ENCODE results near the gene RRP15. TPM values are rescaled to one million over a fixed set of nuclear protein-coding genes. Genes with fewer than 3 reads are reported as not detected.

Gene RRP15
- total and polyA plus RNA-seq, 2 of the 8 experiments (the other 6 are each of a cell fraction or from before 2014, with no cell fraction given) = 3.7 to 52.8 TPM

DNA sequence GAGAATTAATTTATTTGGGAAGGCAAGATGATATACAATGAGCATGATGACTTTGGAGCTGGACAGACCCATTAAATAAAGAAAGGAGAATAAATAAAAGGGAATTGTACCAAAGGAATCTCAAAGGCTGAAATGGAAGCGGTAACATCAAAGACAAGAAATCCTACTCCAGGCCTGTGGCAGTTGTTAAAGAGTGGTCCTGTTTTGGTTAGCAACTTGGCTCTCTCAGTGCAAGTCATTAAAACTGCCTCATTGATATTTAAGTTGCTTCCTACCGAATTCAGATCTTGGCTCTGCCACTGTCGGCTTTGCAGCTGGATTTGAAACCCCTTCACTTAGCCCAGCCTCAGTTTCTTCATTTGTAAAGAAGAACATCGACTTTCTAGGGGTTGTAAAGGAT lies 70.2 kb downstream of the RRP15 start (continued):
- TF ChIP-seq SAP30 (IDR thresholded peaks at IDR 0.05; ENCODE audit: insufficient read depth, insufficient replicate concordance, low read length) = no peak
- TF ChIP-seq RNF2 (IDR thresholded peaks at IDR 0.05; ENCODE audit: borderline replicate concordance, low read depth, low read length, missing control alignments, poor library complexity, severe bottlenecking) = no peak
- no peak for TF ChIP-seq ZNF274 (IDR thresholded peaks at IDR 0.05; ENCODE audit: borderline replicate concordance, extremely low read depth, low read length)
- TF ChIP-seq POU5F1 (IDR thresholded peaks at IDR 0.05; ENCODE audit: low read depth, low read length) = no peak
- TF ChIP-seq, protein P1, sequence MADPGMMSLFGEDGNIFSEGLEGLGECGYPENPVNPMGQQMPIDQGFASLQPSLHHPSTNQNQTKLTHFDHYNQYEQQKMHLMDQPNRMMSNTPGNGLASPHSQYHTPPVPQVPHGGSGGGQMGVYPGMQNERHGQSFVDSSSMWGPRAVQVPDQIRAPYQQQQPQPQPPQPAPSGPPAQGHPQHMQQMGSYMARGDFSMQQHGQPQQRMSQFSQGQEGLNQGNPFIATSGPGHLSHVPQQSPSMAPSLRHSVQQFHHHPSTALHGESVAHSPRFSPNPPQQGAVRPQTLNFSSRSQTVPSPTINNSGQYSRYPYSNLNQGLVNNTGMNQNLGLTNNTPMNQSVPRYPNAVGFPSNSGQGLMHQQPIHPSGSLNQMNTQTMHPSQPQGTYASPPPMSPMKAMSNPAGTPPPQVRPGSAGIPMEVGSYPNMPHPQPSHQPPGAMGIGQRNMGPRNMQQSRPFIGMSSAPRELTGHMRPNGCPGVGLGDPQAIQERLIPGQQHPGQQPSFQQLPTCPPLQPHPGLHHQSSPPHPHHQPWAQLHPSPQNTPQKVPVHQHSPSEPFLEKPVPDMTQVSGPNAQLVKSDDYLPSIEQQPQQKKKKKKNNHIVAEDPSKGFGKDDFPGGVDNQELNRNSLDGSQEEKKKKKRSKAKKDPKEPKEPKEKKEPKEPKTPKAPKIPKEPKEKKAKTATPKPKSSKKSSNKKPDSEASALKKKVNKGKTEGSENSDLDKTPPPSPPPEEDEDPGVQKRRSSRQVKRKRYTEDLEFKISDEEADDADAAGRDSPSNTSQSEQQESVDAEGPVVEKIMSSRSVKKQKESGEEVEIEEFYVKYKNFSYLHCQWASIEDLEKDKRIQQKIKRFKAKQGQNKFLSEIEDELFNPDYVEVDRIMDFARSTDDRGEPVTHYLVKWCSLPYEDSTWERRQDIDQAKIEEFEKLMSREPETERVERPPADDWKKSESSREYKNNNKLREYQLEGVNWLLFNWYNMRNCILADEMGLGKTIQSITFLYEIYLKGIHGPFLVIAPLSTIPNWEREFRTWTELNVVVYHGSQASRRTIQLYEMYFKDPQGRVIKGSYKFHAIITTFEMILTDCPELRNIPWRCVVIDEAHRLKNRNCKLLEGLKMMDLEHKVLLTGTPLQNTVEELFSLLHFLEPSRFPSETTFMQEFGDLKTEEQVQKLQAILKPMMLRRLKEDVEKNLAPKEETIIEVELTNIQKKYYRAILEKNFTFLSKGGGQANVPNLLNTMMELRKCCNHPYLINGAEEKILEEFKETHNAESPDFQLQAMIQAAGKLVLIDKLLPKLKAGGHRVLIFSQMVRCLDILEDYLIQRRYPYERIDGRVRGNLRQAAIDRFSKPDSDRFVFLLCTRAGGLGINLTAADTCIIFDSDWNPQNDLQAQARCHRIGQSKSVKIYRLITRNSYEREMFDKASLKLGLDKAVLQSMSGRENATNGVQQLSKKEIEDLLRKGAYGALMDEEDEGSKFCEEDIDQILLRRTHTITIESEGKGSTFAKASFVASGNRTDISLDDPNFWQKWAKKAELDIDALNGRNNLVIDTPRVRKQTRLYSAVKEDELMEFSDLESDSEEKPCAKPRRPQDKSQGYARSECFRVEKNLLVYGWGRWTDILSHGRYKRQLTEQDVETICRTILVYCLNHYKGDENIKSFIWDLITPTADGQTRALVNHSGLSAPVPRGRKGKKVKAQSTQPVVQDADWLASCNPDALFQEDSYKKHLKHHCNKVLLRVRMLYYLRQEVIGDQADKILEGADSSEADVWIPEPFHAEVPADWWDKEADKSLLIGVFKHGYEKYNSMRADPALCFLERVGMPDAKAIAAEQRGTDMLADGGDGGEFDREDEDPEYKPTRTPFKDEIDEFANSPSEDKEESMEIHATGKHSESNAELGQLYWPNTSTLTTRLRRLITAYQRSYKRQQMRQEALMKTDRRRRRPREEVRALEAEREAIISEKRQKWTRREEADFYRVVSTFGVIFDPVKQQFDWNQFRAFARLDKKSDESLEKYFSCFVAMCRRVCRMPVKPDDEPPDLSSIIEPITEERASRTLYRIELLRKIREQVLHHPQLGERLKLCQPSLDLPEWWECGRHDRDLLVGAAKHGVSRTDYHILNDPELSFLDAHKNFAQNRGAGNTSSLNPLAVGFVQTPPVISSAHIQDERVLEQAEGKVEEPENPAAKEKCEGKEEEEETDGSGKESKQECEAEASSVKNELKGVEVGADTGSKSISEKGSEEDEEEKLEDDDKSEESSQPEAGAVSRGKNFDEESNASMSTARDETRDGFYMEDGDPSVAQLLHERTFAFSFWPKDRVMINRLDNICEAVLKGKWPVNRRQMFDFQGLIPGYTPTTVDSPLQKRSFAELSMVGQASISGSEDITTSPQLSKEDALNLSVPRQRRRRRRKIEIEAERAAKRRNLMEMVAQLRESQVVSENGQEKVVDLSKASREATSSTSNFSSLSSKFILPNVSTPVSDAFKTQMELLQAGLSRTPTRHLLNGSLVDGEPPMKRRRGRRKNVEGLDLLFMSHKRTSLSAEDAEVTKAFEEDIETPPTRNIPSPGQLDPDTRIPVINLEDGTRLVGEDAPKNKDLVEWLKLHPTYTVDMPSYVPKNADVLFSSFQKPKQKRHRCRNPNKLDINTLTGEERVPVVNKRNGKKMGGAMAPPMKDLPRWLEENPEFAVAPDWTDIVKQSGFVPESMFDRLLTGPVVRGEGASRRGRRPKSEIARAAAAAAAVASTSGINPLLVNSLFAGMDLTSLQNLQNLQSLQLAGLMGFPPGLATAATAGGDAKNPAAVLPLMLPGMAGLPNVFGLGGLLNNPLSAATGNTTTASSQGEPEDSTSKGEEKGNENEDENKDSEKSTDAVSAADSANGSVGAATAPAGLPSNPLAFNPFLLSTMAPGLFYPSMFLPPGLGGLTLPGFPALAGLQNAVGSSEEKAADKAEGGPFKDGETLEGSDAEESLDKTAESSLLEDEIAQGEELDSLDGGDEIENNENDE (IDR thresholded peaks at IDR 0.05; ENCODE audit: insufficient replicate concordance, low read length) = no peak
- TF ChIP-seq SIX5 (IDR thresholded peaks at IDR 0.05; ENCODE audit: low read depth, low read length) = no peak
- no peak for TF ChIP-seq CHD1 (IDR thresholded peaks at IDR 0.05; ENCODE audit: low read depth, low read length)
- TF ChIP-seq RXRA (IDR thresholded peaks at IDR 0.05; ENCODE audit: insufficient read depth, low read depth, low read length) = no peak
- TF ChIP-seq BCL11A (IDR thresholded peaks at IDR 0.05; ENCODE audit: low read depth in 2 of 2, low read length in 2 of 2) = no peak

All from H1 (cell line).